GM20000 (cell line): ENCODE data around the gene MAD1L1.

Experiments used
- DNase-seq: peaks from one replicate; pipeline ENCODE4 v3.0.0; 2012; ENCODE audit warnings: low spot score
- CTCF ChIP-seq: IDR thresholded peaks from 2 replicates; pipeline ENCODE4 v1.5.1; 2012; ENCODE audit warnings: mild to moderate bottlenecking, control low read depth; ENCODE audit errors: extremely low read depth, missing control alignments

Gene MAD1L1

GRCh38 chr7:2126621-2127020 is 106.1 kb downstream of the MAD1L1 start:
- TF ChIP-seq CTCF, result no peak
- no peak for DNase-seq

- no peak for DNase-seq
- TF ChIP-seq CTCF, result no peak
Observed at GRCh38 chr7:2125931-2126330, 106.8 kb downstream of the MAD1L1 start.

DNA sequence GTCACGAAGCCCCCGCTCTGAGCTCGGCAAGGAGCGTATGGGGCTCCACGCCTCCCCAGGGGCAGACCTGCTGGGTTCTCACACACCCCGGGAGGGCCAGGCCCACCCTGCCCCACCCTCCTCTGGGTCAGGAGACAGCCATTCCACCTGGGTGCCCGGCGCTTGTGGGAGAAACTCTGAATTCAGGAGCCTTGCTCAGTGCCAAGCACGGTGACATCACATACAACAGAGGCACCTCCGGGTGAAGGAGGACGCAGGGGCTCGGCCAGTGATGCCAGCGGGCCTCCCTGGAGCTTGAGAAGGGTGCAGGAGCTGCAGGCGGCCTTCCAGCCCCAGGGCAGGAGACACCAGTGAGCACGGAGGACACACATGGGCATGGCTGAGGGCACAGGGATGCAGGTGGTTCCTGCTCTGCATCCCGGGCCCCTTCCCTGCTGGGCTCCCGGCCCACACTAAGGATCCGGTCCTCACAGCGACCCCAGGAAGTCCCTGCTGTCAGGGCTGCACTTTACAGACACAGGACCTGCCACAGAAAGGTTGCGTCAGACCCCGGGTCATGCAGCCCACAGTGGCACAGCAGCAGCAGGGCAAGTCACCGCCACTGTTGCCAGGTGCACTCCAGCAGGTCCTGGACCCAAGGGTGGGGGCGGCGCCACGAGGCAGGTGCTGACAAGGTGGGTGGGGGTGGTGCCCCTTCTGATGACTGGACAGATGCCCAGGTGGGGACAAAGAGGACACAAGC is 108.0 kb downstream of the MAD1L1 start:
- no peak for DNase-seq
- no peak for TF ChIP-seq CTCF

DNA sequence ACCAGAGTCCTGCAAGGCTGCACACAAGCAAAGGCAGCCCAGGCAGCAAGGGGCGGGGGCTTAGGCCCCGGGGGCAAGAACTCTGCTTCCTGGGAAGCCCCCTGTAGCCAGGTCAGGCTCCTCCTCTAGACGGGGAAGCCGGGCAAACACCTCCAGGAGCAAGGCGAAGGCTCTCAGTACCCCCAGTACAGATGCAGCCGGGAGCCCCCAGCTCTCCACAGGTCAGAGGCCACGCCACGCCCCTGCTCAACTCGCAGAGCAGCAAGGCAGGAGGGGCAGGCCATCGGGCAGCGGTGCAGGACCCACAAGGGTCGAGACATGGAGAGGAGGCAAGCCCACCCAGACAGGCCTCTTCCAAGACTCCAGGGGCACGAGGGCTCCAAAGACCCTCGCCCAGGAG is 108.8 kb downstream of the MAD1L1 start:
- no peak for DNase-seq
- TF ChIP-seq CTCF, result no peak

GRCh38 chr7:2123360-2123759 is 109.4 kb downstream of the MAD1L1 start:
- DNase-seq, result no peak
- TF ChIP-seq CTCF, result no peak

DNA sequence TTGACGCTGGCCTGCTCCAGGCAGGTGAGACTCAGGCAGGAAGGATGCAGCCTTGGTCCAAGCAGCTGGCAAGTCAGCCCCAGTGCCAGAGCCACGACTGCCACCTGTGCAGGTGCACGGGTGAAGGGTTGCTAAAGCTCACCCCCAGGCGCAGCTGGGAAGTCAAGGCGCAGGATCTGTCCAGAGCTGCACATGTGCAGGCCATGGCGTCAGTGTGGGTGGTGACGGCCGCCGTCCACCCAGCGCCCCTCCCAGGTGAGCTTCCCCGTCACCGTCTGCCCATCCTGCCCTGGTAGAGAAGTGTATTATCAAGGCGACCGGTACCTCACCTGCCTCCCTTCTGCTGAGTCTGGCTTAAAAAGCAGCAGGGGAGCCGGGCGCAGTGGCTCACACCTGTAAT is 110.1 kb downstream of the MAD1L1 start:
- DNase-seq, result no peak
- no peak for TF ChIP-seq CTCF

DNA sequence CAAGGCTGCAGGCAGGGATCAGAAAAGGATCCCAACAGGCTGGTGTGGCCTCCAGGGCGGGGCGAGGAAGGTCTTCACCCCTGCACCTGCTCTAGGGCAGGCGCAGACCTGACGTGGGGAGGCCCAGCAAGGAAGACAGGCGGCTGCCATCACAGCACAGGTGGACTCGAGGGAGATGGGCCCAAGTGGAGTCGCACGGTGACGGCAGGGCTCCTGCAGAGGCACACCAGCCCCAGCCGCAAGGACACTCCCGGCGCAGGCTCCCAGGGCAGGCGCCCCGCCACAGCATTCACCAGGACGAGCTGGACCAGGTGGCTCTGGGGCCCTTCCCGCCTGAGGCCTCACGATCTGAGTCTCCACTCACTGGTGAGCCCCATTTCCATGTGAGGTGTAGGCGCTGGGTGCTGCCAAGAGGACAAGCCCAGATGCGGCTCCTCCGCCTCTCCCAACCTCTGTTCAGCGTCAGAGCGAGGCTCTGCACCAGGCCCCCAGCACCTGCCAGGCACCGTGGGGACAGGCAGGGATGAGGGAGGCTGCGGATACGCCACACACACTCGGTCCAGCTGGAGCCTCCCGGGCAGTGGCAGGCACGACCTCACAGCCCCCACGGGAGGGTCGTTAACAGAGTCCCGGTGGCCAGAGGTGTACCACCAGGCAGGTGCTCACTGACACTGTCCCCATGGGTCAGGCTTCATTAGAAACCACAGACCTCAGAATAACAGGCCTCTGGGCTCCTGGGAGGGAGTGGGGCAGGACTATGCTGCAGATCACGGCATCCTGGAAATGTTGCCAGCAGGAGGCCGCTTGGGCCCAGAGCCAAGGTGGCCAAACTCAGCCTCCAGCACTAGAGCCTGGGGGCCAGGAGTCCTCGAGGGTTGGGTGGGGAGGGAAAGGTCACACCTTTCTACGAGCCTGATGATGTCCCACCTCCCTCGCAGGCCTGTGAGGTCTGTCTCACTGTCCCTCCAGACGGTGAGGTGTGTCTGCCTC is 111.6 kb downstream of the MAD1L1 start:
- DNase-seq, result no peak
- TF ChIP-seq CTCF, result no peak
